HG03432 (cell line): ENCODE data around the gene EHBP1L1.
"Not testable (repeated sequence)": the region's sequence is repeated elsewhere in the genome, so short reads cannot be mapped to it uniquely, and the experiment has no call there.

Experiments used
- ATAC-seq: cut with Tn5 transposase; IDR thresholded peaks from one replicate; pipeline ENCODE4 v1.9.1; 2021; ENCODE audit warnings: mild to moderate bottlenecking, moderate library complexity; ENCODE audit not compliant: unreplicated experiment

EHBP1L1 gene

DNA sequence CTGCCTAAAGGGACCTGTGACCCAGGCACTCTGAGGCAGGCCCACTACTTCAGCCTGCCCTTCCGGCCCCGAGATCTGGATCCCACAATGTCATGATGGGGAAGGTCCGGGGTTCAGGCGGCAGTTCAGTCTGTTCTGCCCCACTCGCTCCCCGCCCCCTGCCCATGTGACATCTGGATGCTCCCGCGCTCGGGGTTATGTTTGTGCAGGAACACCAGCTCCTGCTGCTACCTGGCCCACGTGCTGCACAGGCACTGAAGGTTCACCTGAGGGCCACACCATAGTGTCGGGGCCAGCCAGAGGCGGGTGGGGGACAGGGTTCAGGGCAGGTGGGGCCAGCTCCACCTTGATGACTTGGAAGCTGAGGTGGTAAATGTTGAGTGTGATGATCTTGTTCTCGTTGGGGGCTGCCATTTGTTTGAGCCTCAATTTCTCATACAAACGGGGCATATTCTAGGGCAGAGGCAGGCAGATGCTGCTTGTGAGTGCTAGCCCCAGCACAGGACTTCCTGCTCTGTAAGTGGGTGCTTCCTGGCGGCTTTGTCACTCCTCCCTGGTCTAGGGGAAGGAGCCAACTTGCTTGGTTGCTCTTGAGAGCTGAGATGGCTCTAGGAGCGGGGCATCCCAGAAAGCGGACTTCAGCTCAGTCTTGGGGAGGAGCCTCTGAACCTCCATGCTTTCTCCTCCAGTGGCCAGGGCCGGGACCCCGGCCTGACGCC is 57.7 kb downstream of the EHBP1L1 start:
- no peak for ATAC-seq

DNA sequence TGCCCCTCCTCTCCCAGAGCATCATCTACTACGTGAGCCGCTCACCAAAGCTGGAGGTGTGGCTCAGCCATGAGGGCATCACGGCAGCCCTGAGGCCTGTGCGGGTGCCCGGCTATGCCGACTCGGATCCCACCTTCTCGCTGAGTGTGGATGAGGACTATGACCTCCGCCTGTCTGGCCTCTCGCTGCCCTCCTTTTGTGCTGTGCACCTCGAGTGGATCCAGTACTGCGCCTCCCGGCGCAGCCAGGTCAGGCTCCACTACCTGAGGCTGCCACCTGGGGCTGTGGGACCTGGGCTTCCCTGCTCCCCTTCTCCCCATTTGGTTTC is 58.2 kb downstream of the EHBP1L1 start:
- no peak for ATAC-seq

DNA sequence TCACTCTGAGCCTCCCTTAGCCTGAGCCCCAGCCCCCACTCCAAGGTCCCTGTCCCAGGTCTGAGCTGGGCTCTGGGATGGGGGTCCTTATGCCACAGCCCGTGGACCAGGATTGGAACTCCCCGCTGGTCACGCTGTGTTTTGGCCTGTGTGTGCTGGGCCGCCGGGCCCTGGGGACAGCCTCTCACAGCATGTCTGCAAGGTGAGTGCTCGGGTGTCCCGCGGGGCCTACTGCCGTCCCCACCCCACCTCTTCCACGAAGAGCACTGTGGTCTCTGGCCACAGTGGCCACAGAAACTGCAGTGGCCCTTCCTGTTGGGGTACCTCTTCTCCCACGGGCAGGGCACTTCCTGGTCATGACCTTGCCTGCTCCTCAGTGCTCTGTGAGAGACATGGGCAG is 58.6 kb downstream of the EHBP1L1 start:
- ATAC-seq: no peak

DNA sequence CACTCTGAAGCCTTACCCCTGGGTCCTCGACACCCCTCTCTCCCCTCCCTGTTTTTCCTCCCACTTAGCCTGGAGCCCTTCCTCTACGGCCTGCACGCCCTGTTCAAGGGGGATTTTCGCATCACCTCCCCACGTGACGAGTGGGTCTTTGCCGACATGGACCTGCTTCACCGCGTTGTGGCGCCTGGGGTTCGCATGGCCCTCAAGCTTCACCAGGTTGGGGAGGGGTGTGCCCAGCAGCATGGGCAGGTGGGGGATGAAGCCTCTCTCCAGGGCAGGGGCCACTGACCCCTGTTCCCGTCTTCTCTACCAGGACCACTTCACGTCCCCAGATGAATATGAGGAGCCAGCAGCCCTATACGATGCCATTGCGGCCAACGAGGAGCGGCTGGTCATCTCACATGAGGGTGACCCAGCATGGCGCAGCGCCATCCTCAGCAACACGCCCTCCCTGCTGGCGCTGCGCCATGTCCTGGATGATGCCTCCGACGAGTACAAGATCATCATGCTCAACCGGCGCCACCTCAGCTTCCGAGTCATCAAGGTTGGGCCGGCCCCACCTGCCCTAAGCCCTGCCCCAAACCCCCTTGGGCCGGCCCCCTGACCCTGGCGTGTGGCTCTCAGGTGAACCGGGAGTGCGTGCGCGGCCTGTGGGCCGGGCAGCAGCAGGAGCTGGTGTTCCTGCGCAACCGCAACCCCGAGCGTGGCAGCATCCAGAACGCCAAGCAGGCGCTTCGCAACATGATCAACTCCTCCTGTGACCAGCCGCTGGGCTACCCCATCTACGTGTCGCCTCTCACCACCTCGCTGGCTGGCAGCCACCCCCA is 59.3 kb downstream of the EHBP1L1 start:
- no peak for ATAC-seq

DNA sequence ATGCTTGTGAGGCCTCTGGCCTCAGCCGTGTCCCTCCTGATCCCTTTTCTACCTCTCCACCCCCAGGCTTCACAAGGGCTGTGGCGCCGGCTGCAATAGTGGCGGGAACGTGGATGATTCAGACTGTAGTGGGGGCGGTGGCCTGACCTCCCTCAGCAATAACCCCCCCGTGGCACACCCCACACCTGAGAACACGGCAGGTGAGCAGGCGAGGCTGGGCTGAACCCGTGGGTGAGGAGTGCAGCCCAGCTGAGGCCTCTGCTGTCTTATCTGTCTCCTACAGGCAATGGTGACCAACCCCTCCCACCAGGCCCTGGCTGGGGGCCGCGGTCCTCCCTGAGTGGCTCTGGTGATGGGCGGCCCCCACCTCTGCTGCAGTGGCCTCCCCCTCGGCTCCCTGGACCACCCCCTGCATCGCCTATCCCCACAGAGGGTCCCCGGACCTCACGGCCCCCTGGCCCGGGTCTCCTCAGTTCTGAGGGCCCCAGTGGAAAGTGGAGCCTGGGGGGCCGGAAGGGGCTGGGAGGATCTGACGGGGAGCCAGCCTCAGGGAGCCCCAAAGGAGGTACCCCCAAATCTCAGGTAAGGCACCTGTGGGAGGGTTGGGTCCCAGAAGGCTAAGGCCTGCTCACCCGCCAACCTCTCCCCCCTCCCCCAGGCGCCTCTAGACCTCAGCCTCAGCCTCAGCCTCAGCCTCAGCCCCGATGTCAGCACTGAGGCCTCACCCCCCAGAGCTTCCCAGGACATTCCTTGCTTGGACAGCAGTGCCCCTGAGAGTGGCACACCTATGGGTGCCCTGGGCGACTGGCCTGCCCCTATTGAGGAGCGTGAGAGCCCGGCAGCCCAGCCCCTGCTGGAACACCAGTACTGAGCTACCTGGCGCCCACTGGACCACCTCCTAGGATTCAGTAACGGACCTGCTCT is 60.5 kb downstream of the EHBP1L1 start:
- no peak for ATAC-seq

DNA sequence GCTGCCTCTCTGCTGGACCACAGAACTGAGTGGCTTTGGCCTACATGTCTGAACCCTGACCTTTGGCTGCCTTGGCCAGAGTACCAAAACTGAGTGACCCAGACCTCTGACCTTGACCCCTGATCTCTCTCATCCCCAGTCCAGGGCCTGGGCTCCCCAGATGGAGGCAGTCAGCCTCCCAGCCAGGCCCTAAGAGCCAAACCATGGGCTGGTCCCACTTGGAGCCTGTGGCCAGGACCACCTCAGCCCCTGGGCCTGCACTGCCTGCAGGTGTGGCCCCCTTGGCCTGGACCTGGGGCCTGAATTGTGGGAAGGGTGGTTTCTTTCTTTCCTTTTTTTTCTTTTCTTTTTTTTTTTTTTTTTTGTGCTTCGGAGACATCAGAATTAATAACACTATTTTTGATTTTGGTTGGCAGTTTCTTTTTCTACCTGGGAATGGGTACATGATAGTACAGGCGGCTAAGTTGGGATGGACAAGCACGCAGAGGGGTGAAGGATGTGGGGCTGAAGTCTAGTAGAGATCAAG is 61.2 kb downstream of the EHBP1L1 start:
- no peak for ATAC-seq

DNA sequence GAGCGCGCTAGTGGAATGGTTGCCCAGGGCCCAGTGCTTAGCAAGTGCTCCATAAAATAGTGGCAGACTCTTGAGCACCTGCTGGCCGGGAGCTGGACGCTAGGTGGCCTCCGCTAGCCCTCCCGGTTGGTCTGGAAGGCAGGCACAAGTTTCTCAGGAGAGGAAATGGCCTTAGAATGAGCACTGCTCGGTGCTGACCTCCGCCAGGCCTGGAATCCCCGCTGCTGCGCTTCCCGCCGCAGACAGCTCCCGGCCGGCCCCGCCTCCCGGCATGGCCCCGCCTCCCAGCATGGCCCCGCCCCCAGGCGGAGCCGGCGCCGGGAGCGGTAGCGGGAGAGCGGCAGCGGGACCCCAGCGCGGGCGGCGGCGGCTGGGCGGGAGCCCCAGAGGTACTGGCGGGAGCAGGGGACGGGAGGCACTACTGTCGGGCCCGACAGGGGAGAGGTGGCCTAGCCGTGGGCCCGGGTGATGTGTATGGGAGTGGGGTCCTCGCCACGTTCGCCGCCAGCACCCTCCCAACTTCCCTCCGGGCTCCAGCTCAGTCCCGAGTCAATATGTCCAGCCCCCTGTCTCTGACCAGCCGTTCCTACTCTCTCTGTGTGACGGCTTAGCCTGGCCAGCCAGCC is 62.1 kb downstream of the EHBP1L1 start, which contains the start of gene SIPA1:
SIPA1 (plus strand) TSS at position 308 of the 626 bp plus-strand sequence. CDS start 2,821 bp downstream, outside the sequence.
- peak; percentile 43 for ATAC-seq

DNA sequence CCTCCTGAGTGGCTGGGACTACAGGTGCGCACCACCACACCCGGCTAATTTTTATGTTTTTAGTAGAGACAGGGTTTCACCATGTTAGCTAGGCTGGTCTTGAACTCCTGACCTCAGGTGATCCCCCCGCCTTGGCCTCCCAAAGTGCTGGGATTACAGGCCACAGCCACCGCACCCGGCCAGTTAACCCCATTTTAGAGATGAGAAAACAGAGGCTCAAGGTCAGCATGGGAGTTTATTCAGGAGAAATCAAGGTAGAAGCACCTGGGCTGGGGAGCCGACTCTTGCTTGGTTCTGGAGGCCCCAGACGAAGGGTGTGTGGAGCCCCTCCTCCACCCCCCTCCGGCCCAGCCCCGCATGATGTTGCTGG is 63.4 kb downstream of the EHBP1L1 start:
- not testable (repeated sequence) for ATAC-seq

DNA sequence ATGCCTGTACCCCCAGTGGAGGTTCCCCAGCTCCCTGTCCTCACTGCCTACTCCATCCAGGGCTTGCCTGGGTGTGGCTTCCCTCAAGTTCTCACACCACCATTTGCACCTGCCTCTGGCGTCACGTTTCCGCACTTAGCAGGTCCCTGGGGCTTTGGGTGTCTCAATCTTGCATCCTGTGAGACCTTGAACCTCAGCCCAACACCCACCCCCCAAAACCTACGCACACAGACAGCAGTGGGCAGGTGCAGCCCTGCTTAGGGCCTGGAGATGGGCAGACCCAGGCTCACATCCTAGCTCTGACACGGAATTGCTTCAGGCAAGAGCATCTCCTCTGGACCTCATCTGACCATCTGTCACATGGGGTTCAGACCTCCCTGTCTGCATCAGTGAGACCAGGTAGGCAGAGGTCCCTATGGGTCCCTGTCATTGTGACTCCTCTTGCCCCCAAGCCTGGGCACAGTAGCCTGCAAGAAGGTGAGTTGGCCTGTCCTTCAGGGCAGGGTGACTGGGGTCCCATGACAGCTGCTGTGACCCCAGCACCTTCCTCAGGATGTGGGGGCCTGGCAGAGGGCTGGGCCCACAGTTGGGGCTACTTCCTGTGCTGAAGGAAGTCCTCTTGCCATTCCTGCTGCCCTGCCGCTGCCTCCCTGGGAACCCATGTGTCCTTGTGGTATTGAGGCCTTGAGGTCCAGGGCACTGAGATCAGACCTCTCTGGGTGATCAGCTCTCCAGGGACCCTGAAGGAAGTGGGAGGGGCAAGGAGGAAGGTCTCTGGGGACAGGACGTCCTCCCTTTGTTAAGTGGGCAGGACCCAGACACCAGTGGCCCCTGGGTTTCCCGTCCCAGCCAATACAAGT is 64.0 kb downstream of the EHBP1L1 start:
- ATAC-seq: peak; percentile 36

DNA sequence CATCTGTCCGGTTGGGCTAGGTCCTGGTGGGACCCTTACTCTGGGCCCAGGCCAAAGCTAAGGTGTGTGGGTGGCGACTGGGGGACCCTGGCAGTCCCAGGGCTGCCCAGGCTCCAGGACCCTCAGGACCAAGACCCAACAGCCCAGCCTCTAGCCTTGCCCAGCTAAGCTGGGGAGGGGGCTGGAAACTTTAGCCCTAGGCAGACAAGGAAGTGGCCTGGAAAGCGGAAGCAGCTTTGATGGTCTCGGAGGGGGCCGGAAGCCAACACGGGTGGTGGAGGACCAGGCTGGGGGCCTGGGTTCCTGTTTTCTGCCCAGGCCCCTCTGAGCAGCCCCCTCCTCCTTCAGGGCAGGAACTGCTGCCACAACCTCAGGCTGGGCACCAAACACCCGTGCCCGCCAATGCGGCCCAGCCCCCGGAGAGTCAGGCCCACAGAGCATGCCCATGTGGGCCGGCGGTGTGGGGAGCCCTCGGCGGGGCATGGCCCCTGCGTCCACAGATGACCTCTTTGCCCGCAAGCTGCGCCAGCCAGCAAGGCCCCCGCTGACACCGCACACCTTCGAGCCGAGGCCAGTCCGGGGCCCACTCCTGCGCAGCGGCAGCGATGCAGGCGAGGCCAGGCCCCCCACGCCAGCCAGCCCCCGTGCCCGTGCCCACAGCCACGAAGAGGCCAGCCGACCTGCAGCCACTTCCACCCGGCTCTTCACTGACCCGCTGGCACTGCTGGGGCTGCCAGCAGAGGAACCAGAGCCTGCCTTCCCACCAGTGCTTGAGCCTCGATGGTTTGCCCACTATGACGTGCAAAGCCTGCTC is 64.8 kb downstream of the EHBP1L1 start:
- ATAC-seq: no peak

DNA sequence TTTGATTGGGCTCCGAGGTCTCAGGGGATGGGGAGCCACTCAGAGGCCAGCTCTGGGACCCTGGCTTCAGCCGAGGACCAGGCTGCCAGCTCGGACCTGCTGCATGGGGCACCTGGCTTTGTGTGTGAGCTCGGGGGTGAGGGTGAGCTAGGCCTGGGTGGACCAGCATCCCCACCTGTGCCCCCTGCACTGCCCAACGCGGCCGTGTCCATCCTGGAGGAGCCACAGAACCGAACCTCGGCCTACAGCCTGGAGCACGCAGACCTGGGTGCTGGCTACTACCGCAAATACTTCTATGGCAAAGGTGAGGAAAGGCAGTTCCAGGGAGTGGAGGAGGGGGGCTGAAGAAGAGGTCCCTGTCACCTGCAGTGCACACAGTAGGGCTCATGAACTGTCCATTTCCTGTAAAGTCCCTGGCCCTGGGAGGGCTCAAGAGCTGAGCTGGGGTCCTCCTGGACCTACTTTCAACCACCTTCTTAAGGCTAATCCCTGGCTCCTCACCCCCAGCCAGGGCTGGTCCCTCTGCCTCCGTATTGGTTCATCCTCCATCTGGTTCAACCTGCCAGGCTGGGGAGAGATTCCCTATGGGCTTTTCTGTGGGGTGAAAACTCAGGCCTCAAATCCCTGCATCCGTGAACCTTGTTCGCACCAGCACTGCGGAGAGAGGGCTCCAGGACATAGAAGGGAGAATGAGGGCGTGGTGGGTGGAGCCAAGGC is 65.6 kb downstream of the EHBP1L1 start:
- no peak for ATAC-seq
